ENCODE data around the gene TTC7B.
A peak's percentile ranks its signal among the peaks of the same experiment; 100 is the strongest.

The TTC7B gene

DNA sequence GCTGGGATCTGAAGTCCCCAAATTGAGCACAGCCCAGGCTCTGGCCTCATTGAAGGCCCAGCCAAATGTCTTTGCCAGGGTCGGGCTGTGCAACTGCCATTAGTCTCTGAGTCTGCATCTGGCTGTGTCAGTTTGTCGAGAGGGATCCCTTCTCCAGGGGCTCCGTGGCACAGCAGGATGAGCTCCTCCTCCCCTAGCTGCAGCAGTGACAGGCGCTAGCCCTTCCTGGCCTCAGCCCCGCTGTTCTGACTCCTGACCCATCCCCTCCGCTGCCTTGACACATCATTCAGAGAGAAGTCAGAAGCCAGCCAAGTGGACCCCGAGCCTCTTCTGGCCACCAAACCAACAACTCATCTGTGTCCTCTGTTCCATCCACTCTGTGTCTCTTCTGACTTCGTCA, 231.1 kb downstream of the TTC7B start:
- Mint-ChIP-seq H3K9me3 (no peaks in the 10 kb centered on the region), H3K4me3 (no peak overlapping the region), H3K36me3 (ENCODE audit: low read depth) (peaks cover 6% of the 10 kb centered on the region), H3K4me1 (peaks cover 26% of the 10 kb centered on the region), H3K27ac (peak overlapping the region; percentile 24), H3K27me3 (ENCODE audit: low read depth, poor library complexity) (peaks cover 3% of the 10 kb centered on the region)
- no peak for DNase-seq
- TF ChIP-seq, protein P1, sequence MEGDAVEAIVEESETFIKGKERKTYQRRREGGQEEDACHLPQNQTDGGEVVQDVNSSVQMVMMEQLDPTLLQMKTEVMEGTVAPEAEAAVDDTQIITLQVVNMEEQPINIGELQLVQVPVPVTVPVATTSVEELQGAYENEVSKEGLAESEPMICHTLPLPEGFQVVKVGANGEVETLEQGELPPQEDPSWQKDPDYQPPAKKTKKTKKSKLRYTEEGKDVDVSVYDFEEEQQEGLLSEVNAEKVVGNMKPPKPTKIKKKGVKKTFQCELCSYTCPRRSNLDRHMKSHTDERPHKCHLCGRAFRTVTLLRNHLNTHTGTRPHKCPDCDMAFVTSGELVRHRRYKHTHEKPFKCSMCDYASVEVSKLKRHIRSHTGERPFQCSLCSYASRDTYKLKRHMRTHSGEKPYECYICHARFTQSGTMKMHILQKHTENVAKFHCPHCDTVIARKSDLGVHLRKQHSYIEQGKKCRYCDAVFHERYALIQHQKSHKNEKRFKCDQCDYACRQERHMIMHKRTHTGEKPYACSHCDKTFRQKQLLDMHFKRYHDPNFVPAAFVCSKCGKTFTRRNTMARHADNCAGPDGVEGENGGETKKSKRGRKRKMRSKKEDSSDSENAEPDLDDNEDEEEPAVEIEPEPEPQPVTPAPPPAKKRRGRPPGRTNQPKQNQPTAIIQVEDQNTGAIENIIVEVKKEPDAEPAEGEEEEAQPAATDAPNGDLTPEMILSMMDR (IDR thresholded peaks at IDR 0.05): no peak

DNA sequence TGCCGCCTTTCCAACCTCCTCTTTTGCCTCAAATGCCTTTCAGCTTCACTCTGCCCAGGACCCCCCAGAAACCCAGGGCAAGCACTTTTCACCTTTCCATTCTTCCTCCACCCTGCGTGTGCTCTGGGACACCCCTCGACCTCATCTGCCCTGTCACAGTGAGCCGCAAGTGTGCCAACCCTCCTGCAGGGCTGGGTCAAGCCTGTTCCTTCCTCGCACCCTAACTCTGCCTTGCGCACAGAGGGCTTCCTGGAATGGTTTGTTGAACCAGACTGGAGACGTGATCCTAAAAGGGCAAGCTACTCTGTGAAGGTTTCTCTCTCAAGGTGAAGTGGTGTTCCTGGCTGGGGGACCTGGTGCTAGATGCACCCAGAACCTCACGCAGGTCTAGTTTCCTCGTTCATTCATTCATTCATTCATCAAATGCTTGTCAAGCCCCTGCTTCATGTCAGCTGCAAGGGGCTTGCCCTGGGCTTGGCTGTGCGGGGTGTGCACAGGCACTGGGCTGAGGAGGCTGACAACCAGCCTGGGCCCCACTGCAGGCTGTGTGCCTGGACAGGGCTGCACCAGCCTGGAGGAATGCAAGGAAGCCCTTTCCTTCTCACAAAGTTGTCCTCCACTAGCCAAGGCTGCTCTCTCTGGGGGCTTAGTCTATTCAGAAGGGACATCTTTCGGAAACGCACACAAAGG, 232.2 kb downstream of the TTC7B start:
- DNase-seq: no peak
- Mint-ChIP-seq H3K36me3 (ENCODE audit: low read depth) (peaks cover 6% of the 10 kb centered on the region), H3K4me3 (no peak overlapping the region), H3K4me1 (peaks cover 26% of the 10 kb centered on the region), H3K27ac (no peak overlapping the region), H3K27me3 (ENCODE audit: low read depth, poor library complexity) (peaks cover 3% of the 10 kb centered on the region), H3K9me3 (no peaks in the 10 kb centered on the region)
- TF ChIP-seq, protein P1 (IDR thresholded peaks at IDR 0.05): no peak

DNA sequence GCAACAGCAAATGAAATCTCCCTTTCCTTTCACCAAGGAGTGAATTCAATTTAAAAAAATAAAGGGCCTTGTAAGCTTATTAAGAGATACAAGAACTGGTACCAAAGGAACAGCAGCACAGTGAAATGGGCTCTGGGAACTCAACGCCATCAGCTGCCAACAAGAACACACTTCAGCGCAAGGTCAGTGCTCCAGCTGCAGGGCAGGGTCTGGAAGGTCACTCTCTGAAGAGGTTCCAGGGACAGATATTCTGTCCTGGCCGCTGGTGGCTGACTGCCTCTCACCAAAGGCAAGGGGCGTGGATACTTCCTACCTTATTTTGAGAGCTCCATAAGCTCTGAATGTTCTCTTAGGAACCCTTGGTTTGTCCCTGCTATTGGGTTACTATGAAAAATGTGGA, 232.8 kb downstream of the TTC7B start:
- Mint-ChIP-seq H3K36me3 (ENCODE audit: low read depth) (peaks cover 6% of the 10 kb centered on the region), H3K4me1 (peaks cover 26% of the 10 kb centered on the region), H3K27ac (no peak overlapping the region), H3K4me3 (no peak overlapping the region), H3K9me3 (no peaks in the 10 kb centered on the region), H3K27me3 (ENCODE audit: low read depth, poor library complexity) (peaks cover 3% of the 10 kb centered on the region)
- DNase-seq: no peak
- TF ChIP-seq, protein P1 (IDR thresholded peaks at IDR 0.05): no peak

DNA sequence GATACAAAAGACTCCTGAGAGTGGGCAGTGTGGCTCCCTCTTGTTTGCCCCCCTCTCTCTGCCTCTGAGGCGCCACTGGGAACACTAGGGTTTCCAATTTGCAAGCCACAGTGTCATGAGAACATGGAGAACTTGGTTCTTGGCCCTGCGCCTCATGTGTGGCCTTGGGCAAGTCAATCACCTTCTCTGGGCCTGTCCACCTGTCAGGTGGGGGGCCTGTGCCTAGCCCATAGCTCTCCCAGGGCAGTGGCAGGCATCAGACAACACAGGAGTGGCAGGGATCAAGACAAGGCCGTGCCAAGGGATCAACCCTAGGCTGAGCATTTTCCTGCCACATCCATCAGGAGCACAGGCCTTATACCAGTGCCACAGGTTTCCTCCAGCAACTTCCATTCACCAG, 234.1 kb downstream of the TTC7B start:
- no peak overlapping the region for H3K27ac Mint-ChIP-seq
- no peak for DNase-seq
- TF ChIP-seq, protein P1 (IDR thresholded peaks at IDR 0.05): no peak
- H3K27me3 Mint-ChIP-seq (ENCODE audit: low read depth, poor library complexity): peaks cover 3% of the 10 kb centered on the region
- no peaks in the 10 kb centered on the region for H3K9me3 Mint-ChIP-seq
- H3K36me3 Mint-ChIP-seq (ENCODE audit: low read depth): peaks cover 6% of the 10 kb centered on the region
- H3K4me1 Mint-ChIP-seq: peaks cover 26% of the 10 kb centered on the region
- no peak overlapping the region for H3K4me3 Mint-ChIP-seq

DNA sequence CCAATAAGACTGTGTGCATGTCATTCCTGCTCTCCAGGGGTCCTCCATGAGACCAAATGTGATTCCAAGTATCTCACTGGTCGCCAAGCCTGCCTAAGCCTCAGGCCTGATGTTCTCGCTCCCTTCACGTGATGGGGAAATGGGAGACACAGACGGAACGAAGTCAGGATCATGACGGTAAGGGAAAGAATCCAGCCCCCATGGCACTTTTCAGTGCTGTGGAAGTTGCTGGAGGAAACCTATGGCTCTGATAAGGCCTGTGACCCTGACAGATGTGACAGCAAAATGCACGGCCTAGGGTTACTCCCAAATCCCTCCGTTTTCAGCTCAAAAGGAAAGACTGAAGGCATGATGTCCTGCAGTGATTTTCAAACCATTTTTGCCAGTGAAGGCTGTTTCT, 234.5 kb downstream of the TTC7B start:
- DNase-seq: no peak
- Mint-ChIP-seq H3K27me3 (ENCODE audit: low read depth, poor library complexity) (peaks cover 2% of the 10 kb centered on the region), H3K36me3 (ENCODE audit: low read depth) (peaks cover 3% of the 10 kb centered on the region), H3K4me1 (peaks cover 26% of the 10 kb centered on the region), H3K4me3 (no peak overlapping the region), H3K27ac (no peak overlapping the region), H3K9me3 (no peaks in the 10 kb centered on the region)
- TF ChIP-seq, protein P1 (IDR thresholded peaks at IDR 0.05): no peak
